Panc1 (cell line): ENCODE data around the gene SHISA5. TPM values are rescaled to one million over a fixed set of nuclear protein-coding genes. Genes with fewer than 3 reads are reported as not detected.

Experiments used
- ATAC-seq: fragments of 200-7000 bp; cut with Tn5 transposase; 2 replicates; pipeline ENCODE4 v1.9.1; 2020; ENCODE audit warnings: mild to moderate bottlenecking, moderate library complexity
- BruUV-seq: library from RNA; stranded (reverse); fragments of 400-500 nt; replicated peaks from 2 replicates; lab custom pipeline; 2021; lab: Mats Ljungman, UMichigan
- CTCF ChIA-PET: fragments of 300-600 bp; sonication (Branson Sonifier 250); formaldehyde crosslinking; loops from one replicate; lab custom pipeline; 2022; ENCODE audit warnings: antibody characterized with exemption; lab: Charles Lee
- POLR2A ChIA-PET: fragments of 300-600 bp; sonication (Branson Sonifier 250); formaldehyde crosslinking; loops from one replicate; lab custom pipeline; 2022; ENCODE audit warnings: antibody characterized with exemption; lab: Charles Lee
- DNase-seq: peaks from one replicate; pipeline ENCODE4 v3.0.0-alpha.2; 2010; ENCODE audit warnings: low read depth, low spot score
- H3K27ac ChIP-seq: 2 replicates; pipeline ENCODE4 v1.5.1; 2011; ENCODE audit warnings: mild to moderate bottlenecking, low read length, inconsistent platforms
- H3K27me3 ChIP-seq: fragments of 200-500 bp; sonication (Bioruptor generic); 2 replicates; pipeline ENCODE4 v1.6.0; 2014; ENCODE audit warnings: low read length, inconsistent platforms; ENCODE audit not compliant: control insufficient read depth, insufficient read depth
- H3K36me3 ChIP-seq: fragments of 200-500 bp; sonication (Bioruptor generic); 2 replicates; pipeline ENCODE4 v1.5.1; 2014; ENCODE audit warnings: inconsistent platforms, mild to moderate bottlenecking, low read length, moderate library complexity; ENCODE audit not compliant: control insufficient read depth, insufficient read depth
- H3K4me1 ChIP-seq: 2 replicates; pipeline ENCODE4 v1.5.1; 2011; ENCODE audit warnings: inconsistent platforms, mild to moderate bottlenecking, low read length, moderate library complexity; ENCODE audit not compliant: control insufficient read depth, insufficient read depth
- H3K4me3 ChIP-seq, 2 experiments: 2 replicates each; pipeline ENCODE4 v1.5.1; 2011 to 2012; ENCODE audit warnings: low read depth in 2 of 2, low read length in 2 of 2, mild to moderate bottlenecking in 2 of 2, inconsistent platforms in 1 of 2, moderate library complexity in 1 of 2
- H3K9me3 ChIP-seq: fragments of 200-500 bp; sonication (Bioruptor generic); 2 replicates; pipeline ENCODE4 v1.5.1; 2014; ENCODE audit warnings: low read depth, mild to moderate bottlenecking, inconsistent platforms, low read length, moderate library complexity; ENCODE audit not compliant: control insufficient read depth, insufficient read depth
- CTCF ChIP-seq: fragments of 450-650 bp; IDR thresholded peaks from 2 replicates; pipeline ENCODE4 v1.5.1; 2017; ENCODE audit warnings: mild to moderate bottlenecking
- POLR2AphosphoS5 ChIP-seq: IDR thresholded peaks from 2 replicates; pipeline ENCODE4 v1.6.1; 2012; ENCODE audit warnings: mild to moderate bottlenecking, low read depth, low read length, moderate library complexity
- REST ChIP-seq, 2 experiments: IDR thresholded peaks; 2 replicates each; pipeline ENCODE4 v1.6.1; 2011 to 2012; ENCODE audit warnings: low read depth in 2 of 2, control low read depth in 1 of 2, low read length in 1 of 2, mild to moderate bottlenecking in 1 of 2, moderate library complexity in 1 of 2; ENCODE audit not compliant: insufficient read depth in 1 of 2
- SIN3A ChIP-seq: IDR thresholded peaks from 2 replicates; pipeline ENCODE4 v1.6.1; 2012; ENCODE audit warnings: low read depth, mild to moderate bottlenecking, low read length, moderate library complexity, borderline replicate concordance; ENCODE audit not compliant: insufficient read depth
- TCF7L2 ChIP-seq: IDR thresholded peaks from 2 replicates; pipeline ENCODE4 v1.6.1; 2011; ENCODE audit warnings: mild to moderate bottlenecking, low read depth, low read length, inconsistent platforms
- in situ Hi-C: cut with HindIII; loops from 2 replicates; pipeline ENCODE4 v1.10.0; 2016; ENCODE audit warnings: low sequenced_read_pairs, low pct_unique_long_range_greater_than_20kb
- intact Hi-C: fragments of 100-400 bp; cut with micrococcal nuclease; formaldehyde crosslinking; loops from one replicate; pipeline ENCODE4 v1.10.0; 2022; ENCODE audit not compliant: unreplicated experiment
- total RNA-seq: library from RNA; stranded (reverse); gene quantifications from one replicate; pipeline ENCODE4 v1.2.1, GENCODE V29; 2021; ENCODE audit not compliant: unreplicated experiment

Gene SHISA5
- total RNA-seq, 1 experiment from 2014 or later: 122 TPM

GRCh38 chr3:48502121-48502520 is 1.9 kb downstream of the SHISA5 start:
- POLR2A ChIA-PET: no interaction called here
- no peak for DNase-seq
- Histone ChIP-seq H3K36me3 (no peaks in the 10 kb centered on the region), H3K27me3 (no peaks in the 10 kb centered on the region), H3K4me1 (peaks cover 14% of the 10 kb centered on the region), H3K27ac (no peak overlapping the region), H3K9me3 (no peaks in the 10 kb centered on the region), H3K4me3 (no peak overlapping the region)
- no peak for TF ChIP-seq REST (IDR thresholded peaks at IDR 0.05; ENCODE audit: insufficient read depth in 1 of 2, low read depth in 2 of 2, low read length in 1 of 2)
- no peak for TF ChIP-seq POLR2AphosphoS5
- TF ChIP-seq CTCF: no peak
- TF ChIP-seq TCF7L2: no peak
- no peak for TF ChIP-seq SIN3A
- BruUV-seq: no TSS peak
- no peak for ATAC-seq
- CTCF ChIA-PET: no interaction called here
- intact Hi-C loops: no loop called here
- in situ Hi-C loops: no loop called here

- Histone ChIP-seq H3K4me3 (no peak overlapping the region), H3K36me3 (no peaks in the 10 kb centered on the region), H3K4me1 (peaks cover 13% of the 10 kb centered on the region), H3K9me3 (no peaks in the 10 kb centered on the region), H3K27ac (no peak overlapping the region), H3K27me3 (no peaks in the 10 kb centered on the region)
- in situ Hi-C loops: no loop called here
- CTCF ChIA-PET: interaction anchor here (0.6 kb wide), 2 partner anchors 55 to 170 kb away, joined by 4 read pairs; partner anchors contain the start of gene PFKFB4
- ATAC-seq (no peak), DNase-seq (no peak)
- intact Hi-C loops: no loop called here
- POLR2A ChIA-PET: no interaction called here
- BruUV-seq: no TSS peak
- TF ChIP-seq CTCF: no peak
- TF ChIP-seq REST (IDR thresholded peaks at IDR 0.05; ENCODE audit: insufficient read depth in 1 of 2, low read depth in 2 of 2, low read length in 1 of 2): no peak
- no peak for TF ChIP-seq POLR2AphosphoS5
- TF ChIP-seq TCF7L2: no peak
- TF ChIP-seq SIN3A: no peak
Observed at GRCh38 chr3:48501196-48501595, 2.8 kb downstream of the SHISA5 start.
